HS-27A (cell line): ENCODE measurements around the gene GOLIM4.
A peak's percentile ranks its signal among the peaks of the same experiment; 100 is the strongest.
"Not testable (repeated sequence)": the region's sequence is repeated elsewhere in the genome, so short reads cannot be mapped to it uniquely, and the experiment has no call there.

ENCODE experiments used
- DNase-seq: peaks from one replicate; pipeline ENCODE4 v3.0.0-alpha.2; 2012; ENCODE audit warnings: low read depth, missing footprints

GOLIM4 gene

GRCh38 chr3:168095611-168096209 lies at the start of gene GOLIM4:
TSS of gene GOLIM4 (minus strand) at chr3:168095924. CDS start at chr3:168095285, 639 bp downstream.
- DNase-seq, result peak; percentile 92

GRCh38 chr3:168141405-168141998 lies 45.8 kb upstream of the GOLIM4 start:
- DNase-seq, result no peak

- no peak for DNase-seq
These were observed 44.2 kb upstream of the GOLIM4 start for GRCh38 chr3:168139947-168140346.

GRCh38 chr3:168138421-168138820 lies 42.7 kb upstream of the GOLIM4 start:
- DNase-seq, result no peak

GRCh38 chr3:168134931-168135330 lies 39.2 kb upstream of the GOLIM4 start:
- DNase-seq, result no peak

- DNase-seq, result not testable (repeated sequence)
These were observed 34.5 kb upstream of the GOLIM4 start for GRCh38 chr3:168130250-168130649.

- not testable (repeated sequence) for DNase-seq
These were observed 32.7 kb upstream of the GOLIM4 start for GRCh38 chr3:168128463-168128862.

GRCh38 chr3:168127466-168127865 lies 31.7 kb upstream of the GOLIM4 start:
- no peak for DNase-seq

GRCh38 chr3:168124791-168125190 lies 29.1 kb upstream of the GOLIM4 start:
- DNase-seq, result no peak

- no peak for DNase-seq
These were observed 28.6 kb upstream of the GOLIM4 start for GRCh38 chr3:168124291-168124690.

GRCh38 chr3:168123201-168124176 lies 27.8 kb upstream of the GOLIM4 start:
- no peak for DNase-seq

GRCh38 chr3:168121184-168122017 lies 25.7 kb upstream of the GOLIM4 start:
- DNase-seq, result no peak

GRCh38 chr3:168117853-168118313 lies 22.2 kb upstream of the GOLIM4 start:
- no peak for DNase-seq

- no peak for DNase-seq
These were observed 21.3 kb upstream of the GOLIM4 start for GRCh38 chr3:168117059-168117458.

GRCh38 chr3:168116279-168116678 lies 20.6 kb upstream of the GOLIM4 start:
- DNase-seq, result no peak

- DNase-seq, result no peak
These were observed 18.1 kb upstream of the GOLIM4 start for GRCh38 chr3:168113848-168114247.

- DNase-seq, result no peak
These were observed 17.2 kb upstream of the GOLIM4 start for GRCh38 chr3:168112894-168113293.

GRCh38 chr3:168104361-168104760 lies 8.6 kb upstream of the GOLIM4 start:
- no peak for DNase-seq

GRCh38 chr3:168102735-168103410 lies 7.1 kb upstream of the GOLIM4 start:
- DNase-seq, result no peak

- DNase-seq, result no peak
These were observed 5.2 kb upstream of the GOLIM4 start for GRCh38 chr3:168100777-168101492.

- no peak for DNase-seq
These were observed 1.7 kb upstream of the GOLIM4 start for GRCh38 chr3:168097381-168097780.
